ENCODE results near the gene CUBN.

DNA sequence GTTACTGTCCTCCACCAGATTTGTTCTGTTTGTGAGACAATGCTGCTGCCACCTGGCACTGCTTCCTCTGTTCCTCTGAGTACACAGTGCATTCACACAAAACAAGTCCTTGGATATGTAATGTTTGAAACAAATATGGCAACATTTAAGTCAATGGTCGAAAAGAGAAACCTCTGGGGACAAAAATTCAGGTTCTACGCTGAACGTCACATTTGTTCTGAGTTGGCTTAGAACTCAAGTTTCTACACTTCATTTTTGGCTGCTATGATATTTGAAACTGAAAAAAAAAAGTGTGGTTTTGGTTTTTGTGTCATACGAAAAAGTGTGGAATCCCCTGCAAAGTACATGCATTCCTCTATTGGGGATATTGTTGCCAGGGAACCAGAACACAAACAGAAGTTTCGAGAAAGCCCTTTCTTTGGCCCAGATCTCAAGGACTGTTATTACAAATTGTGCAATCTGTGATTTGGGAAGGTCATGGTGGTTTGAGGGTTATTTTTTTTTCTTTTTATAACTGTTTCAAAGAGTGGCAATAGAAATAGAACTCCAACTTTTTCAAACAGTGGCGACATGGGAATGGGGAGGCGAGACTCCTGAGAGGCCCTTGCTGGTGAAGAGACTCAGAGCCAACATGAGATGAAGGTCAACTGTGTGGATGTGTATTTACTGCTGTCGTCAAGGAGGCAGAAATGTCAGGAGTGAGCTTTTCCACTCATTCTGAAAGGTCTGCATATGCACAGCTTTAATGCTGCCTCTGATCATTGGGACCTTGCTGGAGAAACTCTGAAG lies 127.5 kb downstream of the CUBN start:
- TF ChIP-seq POLR2AphosphoS2 (IDR thresholded peaks at IDR 0.05; ENCODE audit: low read depth, low read length) (no peak), NFIC (IDR thresholded peaks at IDR 0.05; ENCODE audit: low read length) (no peak), BRCA1 (CRISPR knock-in tag; IDR thresholded peaks at IDR 0.05) (no peak), MAX (IDR thresholded peaks at IDR 0.05) (no peak), MAZ (IDR thresholded peaks at IDR 0.05; ENCODE audit: borderline replicate concordance, low read depth, low read length) (no peak), MAZ (CRISPR knock-in tag; IDR thresholded peaks at IDR 0.05; ENCODE audit: low read depth) (no peak), SP1 (IDR thresholded peaks at IDR 0.05) (no peak), SP1 (CRISPR knock-in tag; IDR thresholded peaks at IDR 0.05) (no peak), TRAFD1 (CRISPR knock-in tag; IDR thresholded peaks at IDR 0.05; ENCODE audit: borderline replicate concordance) (no peak), CTCF (CRISPR knock-in tag; IDR thresholded peaks at IDR 0.05) (no peak), BHLHE40 (IDR thresholded peaks at IDR 0.05; ENCODE audit: low read length) (no peak), ELF1 (CRISPR knock-in tag; IDR thresholded peaks at IDR 0.05) (no peak), ZNF543 (CRISPR knock-in tag; IDR thresholded peaks at IDR 0.05) (no peak), ZNF30 (CRISPR knock-in tag; IDR thresholded peaks at IDR 0.05) (no peak), KLF13 (CRISPR knock-in tag; IDR thresholded peaks at IDR 0.05) (no peak)
- TF ChIP-seq, protein P1, sequence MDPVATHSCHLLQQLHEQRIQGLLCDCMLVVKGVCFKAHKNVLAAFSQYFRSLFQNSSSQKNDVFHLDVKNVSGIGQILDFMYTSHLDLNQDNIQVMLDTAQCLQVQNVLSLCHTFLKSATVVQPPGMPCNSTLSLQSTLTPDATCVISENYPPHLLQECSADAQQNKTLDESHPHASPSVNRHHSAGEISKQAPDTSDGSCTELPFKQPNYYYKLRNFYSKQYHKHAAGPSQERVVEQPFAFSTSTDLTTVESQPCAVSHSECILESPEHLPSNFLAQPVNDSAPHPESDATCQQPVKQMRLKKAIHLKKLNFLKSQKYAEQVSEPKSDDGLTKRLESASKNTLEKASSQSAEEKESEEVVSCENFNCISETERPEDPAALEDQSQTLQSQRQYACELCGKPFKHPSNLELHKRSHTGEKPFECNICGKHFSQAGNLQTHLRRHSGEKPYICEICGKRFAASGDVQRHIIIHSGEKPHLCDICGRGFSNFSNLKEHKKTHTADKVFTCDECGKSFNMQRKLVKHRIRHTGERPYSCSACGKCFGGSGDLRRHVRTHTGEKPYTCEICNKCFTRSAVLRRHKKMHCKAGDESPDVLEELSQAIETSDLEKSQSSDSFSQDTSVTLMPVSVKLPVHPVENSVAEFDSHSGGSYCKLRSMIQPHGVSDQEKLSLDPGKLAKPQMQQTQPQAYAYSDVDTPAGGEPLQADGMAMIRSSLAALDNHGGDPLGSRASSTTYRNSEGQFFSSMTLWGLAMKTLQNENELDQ (CRISPR knock-in tag; IDR thresholded peaks at IDR 0.05; ENCODE audit: borderline replicate concordance): no peak
